ENCODE measurements around the gene SERPINC1. TPM values are rescaled to one million over a fixed set of nuclear protein-coding genes. Genes with fewer than 3 reads are reported as not detected.
"Not testable (repeated sequence)": the region's sequence is repeated elsewhere in the genome, so short reads cannot be mapped to it uniquely, and the experiment has no call there.

The SERPINC1 gene
- total and polyA plus RNA-seq, 2 of the 8 experiments (the other 6 are each of a cell fraction or from before 2014, with no cell fraction given) = 0.08 TPM; not detected in 1

DNA sequence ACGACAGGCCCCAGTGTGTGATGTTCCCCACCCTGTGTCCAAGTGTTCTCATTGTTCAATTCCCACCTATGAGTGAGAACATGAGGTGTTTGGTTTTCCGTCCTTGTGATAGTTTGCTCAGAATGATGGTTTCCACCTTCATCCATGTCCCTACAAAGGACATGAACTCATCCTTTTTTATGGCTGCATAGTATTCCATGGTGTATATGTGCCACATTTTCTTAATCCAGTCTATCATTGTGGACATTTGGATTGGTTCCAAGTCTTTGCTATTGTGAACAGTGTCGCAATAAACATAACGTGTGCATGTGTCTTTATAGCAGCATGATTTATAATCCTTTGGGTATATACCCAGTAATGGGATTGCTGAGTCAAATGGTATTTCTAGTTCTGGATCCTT is 36.0 kb downstream of the SERPINC1 start:
- H3K27me3 ChIP-seq (replicated peaks in 1 of 4; ENCODE audit: control insufficient read depth in 3 of 4, extremely low read depth in 1 of 4, insufficient read depth in 3 of 4, low read length in 3 of 4); H2AFZ ChIP-seq (ENCODE audit: low read length); FAIRE-seq; H3K14ac ChIP-seq (ENCODE audit: insufficient read length); H3K27ac ChIP-seq (ENCODE audit: low read depth, low read length); H3K4ac ChIP-seq (replicated peaks; ENCODE audit: insufficient read length, low read depth, low read length); H3K4me1 ChIP-seq (replicated peaks in 1 of 4; ENCODE audit: control insufficient read depth in 3 of 4, insufficient read depth in 4 of 4, low read length in 3 of 4); DNase-seq (ENCODE audit: low read depth in 1 of 2, low spot score in 2 of 2); H2BK20ac ChIP-seq (ENCODE audit: low read length); H2BK120ac ChIP-seq (replicated peaks; ENCODE audit: low read depth, low read length); H3K18ac ChIP-seq (ENCODE audit: extremely low read depth, low read length); H4K91ac ChIP-seq (replicated peaks; ENCODE audit: insufficient read length, low read length); H3K79me2 ChIP-seq (ENCODE audit: control insufficient read depth in 1 of 2, insufficient read depth in 2 of 2, low read length in 2 of 2); H4K20me1 ChIP-seq (replicated peaks in 1 of 2; ENCODE audit: control insufficient read depth in 1 of 2, insufficient read depth in 2 of 2, low read length in 2 of 2); H3K9me3 ChIP-seq (ENCODE audit: insufficient read depth in 2 of 2, low read depth in 1 of 2, low read length in 1 of 2); H3K9ac ChIP-seq (replicated peaks in 1 of 4; ENCODE audit: extremely low read depth in 1 of 4, low read depth in 3 of 4, low read length in 3 of 4); H3K23ac ChIP-seq (ENCODE audit: insufficient read length); H2BK5ac ChIP-seq (ENCODE audit: low read depth, low read length); H2BK12ac ChIP-seq (ENCODE audit: low read depth, low read length); H4K5ac ChIP-seq (ENCODE audit: insufficient read length, low read depth, low read length); H3K56ac ChIP-seq (replicated peaks; ENCODE audit: insufficient read length, low read depth, low read length); H4K8ac ChIP-seq (ENCODE audit: extremely low read depth, insufficient read depth, low read length); H2AK5ac ChIP-seq (ENCODE audit: low read depth, low read length); H3K4me2 ChIP-seq (ENCODE audit: insufficient read depth in 1 of 2, low read depth in 2 of 2, low read length in 2 of 2); H2BK15ac ChIP-seq (ENCODE audit: low read length); H3K23me2 ChIP-seq (ENCODE audit: low read depth, low read length); H3K79me1 ChIP-seq (ENCODE audit: low read depth, low read length); CTCF ChIA-PET (ENCODE audit: partially characterized antibody); H3K4me3 ChIP-seq (ENCODE audit: extremely low read depth in 1 of 4, insufficient read depth in 2 of 4, low read depth in 3 of 4, low read length in 4 of 4): not testable (repeated sequence)
- POLR2A ChIA-PET (ENCODE audit: partially characterized antibody) = interaction anchor here (2.0 kb wide), 1 partner anchor 13 kb away, joined by 16 read pairs; the partner anchor contains the start of genes GAS5 and ZBTB37
- WGBS, 2 experiments (ENCODE audit: extremely low coverage in 1 of 2, insufficient coverage in 1 of 2, insufficient read length in 1 of 2, insufficient replicate concordance in 2 of 2, low coverage in 1 of 2, low lambda C conversion rate in 2 of 2, missing lambda C conversion rate in 1 of 2) = 94% methylated on average over 4 of the region's 4 CpGs; no CpG with 5 or more reads in 1 of the 2 experiments
- H3K36me3 ChIP-seq (ENCODE audit: control insufficient read depth in 2 of 4, insufficient read depth in 4 of 4, low read length in 3 of 4) = peaks cover 0 to 15% (median 6%) of the 10 kb centered on the region in 4 experiments; a peak in 3 of 8 replicates

All from H1 (cell line).